ENCODE results near the gene CDH15.

- TF ChIP-seq EZH2phosphoT487 (IDR thresholded peaks at IDR 0.05; ENCODE audit: insufficient read depth, low read depth) (no peak), EZH2 (IDR thresholded peaks at IDR 0.05; ENCODE audit: insufficient read depth, poor library complexity, severe bottlenecking) (no peak)
Observed at GRCh38 chr16:89198417-89199240, 27.1 kb downstream of the CDH15 start.
